Neural cell (in vitro differentiated cells): Measurements from ENCODE around the gene DDHD1.

Source experiments
- EZH2 ChIP-seq: fragments of 200-600, 300-800 bp; shearing (Covaris generic), sonication (generic); IDR thresholded peaks from 2 replicates; pipeline ENCODE4 v1.6.1; 2014; ENCODE audit warnings: antibody characterized with exemption, low read length, borderline replicate concordance, mild to moderate bottlenecking; ENCODE audit not compliant: insufficient read depth, poor library complexity, severe bottlenecking
- TAF1 ChIP-seq: IDR thresholded peaks from 2 replicates; pipeline ENCODE4 v1.6.1; 2012; ENCODE audit warnings: low read depth
- TF ChIP-seq, protein P1 (sequence below): fragments of 450-650 bp; IDR thresholded peaks from 2 replicates; pipeline ENCODE4 v1.5.1; 2014; ENCODE audit warnings: antibody characterized with exemption, mild to moderate bottlenecking, moderate library complexity; ENCODE audit not compliant: poor library complexity, severe bottlenecking

- TF ChIP-seq, protein P1, sequence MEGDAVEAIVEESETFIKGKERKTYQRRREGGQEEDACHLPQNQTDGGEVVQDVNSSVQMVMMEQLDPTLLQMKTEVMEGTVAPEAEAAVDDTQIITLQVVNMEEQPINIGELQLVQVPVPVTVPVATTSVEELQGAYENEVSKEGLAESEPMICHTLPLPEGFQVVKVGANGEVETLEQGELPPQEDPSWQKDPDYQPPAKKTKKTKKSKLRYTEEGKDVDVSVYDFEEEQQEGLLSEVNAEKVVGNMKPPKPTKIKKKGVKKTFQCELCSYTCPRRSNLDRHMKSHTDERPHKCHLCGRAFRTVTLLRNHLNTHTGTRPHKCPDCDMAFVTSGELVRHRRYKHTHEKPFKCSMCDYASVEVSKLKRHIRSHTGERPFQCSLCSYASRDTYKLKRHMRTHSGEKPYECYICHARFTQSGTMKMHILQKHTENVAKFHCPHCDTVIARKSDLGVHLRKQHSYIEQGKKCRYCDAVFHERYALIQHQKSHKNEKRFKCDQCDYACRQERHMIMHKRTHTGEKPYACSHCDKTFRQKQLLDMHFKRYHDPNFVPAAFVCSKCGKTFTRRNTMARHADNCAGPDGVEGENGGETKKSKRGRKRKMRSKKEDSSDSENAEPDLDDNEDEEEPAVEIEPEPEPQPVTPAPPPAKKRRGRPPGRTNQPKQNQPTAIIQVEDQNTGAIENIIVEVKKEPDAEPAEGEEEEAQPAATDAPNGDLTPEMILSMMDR, result no peak
- TF ChIP-seq EZH2 (no peak), TAF1 (no peak)
Observed at GRCh38 chr14:52992236-52992870, 160.8 kb downstream of the DDHD1 start.
